Stimulated activated naive CD8-positive, alpha-beta T cell treated with anti-CD3 and anti-CD28 coated beads, Interleukin-15, Interleukin-2, amounts not matched to agents 100 U/mL and 50 U/mL, for 24 hours (primary cell): Measurements from ENCODE around the gene C20orf202.
"Not testable (repeated sequence)": the region's sequence is repeated elsewhere in the genome, so short reads cannot be mapped to it uniquely, and the experiment has no call there.

ENCODE experiments used
- ATAC-seq: fragments of 150-1000 bp; cut with Tn5 transposase; one replicate; pipeline ENCODE4 v1.10.0; 2021
- DNase-seq: peaks from one replicate; pipeline ENCODE4 v3.0.0; 2021

The C20orf202 gene

GRCh38 chr20:1247689-1248088, 44.4 kb downstream of the C20orf202 start:
- ATAC-seq: no peak

GRCh38 chr20:1250282-1250681, 47.0 kb downstream of the C20orf202 start:
- not testable (repeated sequence) for DNase-seq, ATAC-seq

More at GRCh38 chr20:1247689-1248088, 44.4 kb downstream of the C20orf202 start:
- no peak for DNase-seq

GRCh38 chr20:1252416-1252815, 49.2 kb downstream of the C20orf202 start:
- ATAC-seq (no peak), DNase-seq (no peak)

DNA sequence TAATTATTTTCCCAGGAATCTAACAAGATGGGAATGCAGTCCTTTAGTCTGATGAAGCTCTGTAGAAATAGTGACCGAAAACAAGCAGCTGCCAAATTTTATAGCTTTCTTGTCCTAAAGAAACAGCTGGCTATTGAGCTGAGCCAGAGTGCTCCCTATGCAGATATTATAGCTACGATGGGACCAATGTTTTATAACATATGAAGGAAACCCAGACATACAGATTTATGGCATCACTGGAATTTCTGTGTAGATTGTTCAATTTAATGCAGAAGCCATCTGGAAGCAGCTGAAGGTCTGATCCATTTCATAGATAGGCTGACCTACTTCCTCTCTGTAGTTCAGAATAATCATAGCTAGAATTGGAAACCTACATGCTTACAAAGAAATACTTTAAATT, 51.0 kb downstream of the C20orf202 start:
- DNase-seq: no peak

GRCh38 chr20:1255675-1256074, 52.4 kb downstream of the C20orf202 start:
- no peak for DNase-seq
- ATAC-seq: no peak

More for the DNA sequence above, 51.0 kb downstream of the C20orf202 start:
- no peak for ATAC-seq
